Globus pallidus (tissue), 1 donor: ENCODE data around the gene HSD17B14.
"Not testable (repeated sequence)": the region's sequence is repeated elsewhere in the genome, so short reads cannot be mapped to it uniquely, and the experiment has no call there.

ENCODE experiments used
- DNase-seq: peaks from one replicate; pipeline ENCODE4 v3.0.0-alpha.2; 2015; ENCODE audit warnings: low spot score

The HSD17B14 gene

GRCh38 chr19:48836089-48837017 is at the start of gene HSD17B14:
Gene HSD17B14 (minus strand): TSS chr19:48836491. CDS start chr19:48836411, 80 bp downstream.
- DNase-seq: peak; percentile 55

GRCh38 chr19:48883726-48884125 is 47.4 kb upstream of the HSD17B14 start:
- no peak for DNase-seq

GRCh38 chr19:48881741-48882657 is 45.7 kb upstream of the HSD17B14 start:
- DNase-seq: no peak

GRCh38 chr19:48879696-48880095 is 43.4 kb upstream of the HSD17B14 start:
- not testable (repeated sequence) for DNase-seq

- no peak for DNase-seq
These were observed 42.8 kb upstream of the HSD17B14 start for GRCh38 chr19:48879025-48879637.

GRCh38 chr19:48878196-48879024 is 42.1 kb upstream of the HSD17B14 start:
- no peak for DNase-seq

GRCh38 chr19:48877855-48878195 is 41.5 kb upstream of the HSD17B14 start:
- no peak for DNase-seq

GRCh38 chr19:48876043-48876981 is 40.0 kb upstream of the HSD17B14 start:
- not testable (repeated sequence) for DNase-seq

GRCh38 chr19:48874303-48875135 is 38.2 kb upstream of the HSD17B14 start:
- no peak for DNase-seq

- peak; percentile 20 for DNase-seq
These were observed 37.4 kb upstream of the HSD17B14 start for GRCh38 chr19:48873476-48874302.

- peak; percentile 57 for DNase-seq
These were observed 36.7 kb upstream of the HSD17B14 start for GRCh38 chr19:48872884-48873475.

- peak; percentile 96 for DNase-seq
These were observed 36.0 kb upstream of the HSD17B14 start, which contains the start of gene PPP1R15A for GRCh38 chr19:48872182-48872883. Gene PPP1R15A (plus strand): TSS chr19:48872421. CDS start chr19:48873234, 813 bp downstream.

GRCh38 chr19:48871471-48872181 is 35.3 kb upstream of the HSD17B14 start:
- DNase-seq: not testable (repeated sequence)

GRCh38 chr19:48870048-48870447 is 33.8 kb upstream of the HSD17B14 start:
- DNase-seq: no peak

GRCh38 chr19:48868114-48868886 is 32.0 kb upstream of the HSD17B14 start, which contains the start of gene PLEKHA4:
Gene PLEKHA4 (minus strand): TSS chr19:48868617. CDS start chr19:48867620, 997 bp downstream.
- DNase-seq: no peak

- no peak for DNase-seq
These were observed 31.4 kb upstream of the HSD17B14 start for GRCh38 chr19:48867746-48868113.
